GM12865 (cell line): ENCODE results near the gene LLPH.

Experiments used
- DNase-seq: peaks from one replicate; pipeline ENCODE4 v3.0.0; 2010; ENCODE audit warnings: low read depth
- H3K4me3 ChIP-seq: 2 replicates; pipeline ENCODE4 v1.5.1; 2011; ENCODE audit warnings: mild to moderate bottlenecking, low read depth, low read length, control low read depth
- CTCF ChIP-seq: IDR thresholded peaks from 2 replicates; pipeline ENCODE4 v1.5.1; 2011; ENCODE audit warnings: low read length, control low read depth, low read depth, inconsistent platforms; ENCODE audit not compliant: insufficient read depth; ENCODE audit errors: missing control alignments

The LLPH gene

GRCh38 chr12:66166561-66166960 is 36.0 kb upstream of the LLPH start:
- no peak for TF ChIP-seq CTCF
- no peak for DNase-seq
- no peak overlapping the region for H3K4me3 ChIP-seq

- H3K4me3 ChIP-seq, result no peak overlapping the region
- DNase-seq, result no peak
- TF ChIP-seq CTCF, result no peak
Observed at GRCh38 chr12:66165141-66165540, 34.6 kb upstream of the LLPH start.

GRCh38 chr12:66164349-66164821 is 33.8 kb upstream of the LLPH start:
- H3K4me3 ChIP-seq, result no peak overlapping the region
- no peak for TF ChIP-seq CTCF
- no peak for DNase-seq

- no peak for DNase-seq
- no peak for TF ChIP-seq CTCF
- H3K4me3 ChIP-seq, result no peak overlapping the region
Observed at GRCh38 chr12:66163289-66163688, 32.7 kb upstream of the LLPH start.

GRCh38 chr12:66162701-66163100 is 32.2 kb upstream of the LLPH start:
- no peak for DNase-seq
- TF ChIP-seq CTCF, result no peak

GRCh38 chr12:66160704-66161103 is 30.2 kb upstream of the LLPH start:
- no peak for DNase-seq
- no peak for TF ChIP-seq CTCF
- H3K4me3 ChIP-seq, result no peak overlapping the region

More at GRCh38 chr12:66162701-66163100, 32.2 kb upstream of the LLPH start:
- H3K4me3 ChIP-seq, result no peak overlapping the region

- no peak for DNase-seq
- TF ChIP-seq CTCF, result no peak
- H3K4me3 ChIP-seq, result no peak overlapping the region
Observed at GRCh38 chr12:66159123-66159522, 28.6 kb upstream of the LLPH start.
